OCI-LY7 (cell line): ENCODE measurements around the gene MIDN. TPM values are rescaled to one million over a fixed set of nuclear protein-coding genes. Genes with fewer than 3 reads are reported as not detected.

Source experiments
- BruUV-seq: library from RNA; stranded (reverse); fragments of 400-500 nt; replicated peaks from 2 replicates; lab custom pipeline; 2021; lab: Mats Ljungman, UMichigan
- CTCF ChIA-PET: fragments of 300-600 bp; sonication (Branson Sonifier 250); formaldehyde crosslinking; loops from one replicate; lab custom pipeline; 2022; ENCODE audit warnings: antibody characterized with exemption; ENCODE audit not compliant: unreplicated experiment; lab: Charles Lee
- POLR2A ChIA-PET: fragments of 300-600 bp; sonication (Branson Sonifier 250); formaldehyde crosslinking; loops from one replicate; lab custom pipeline; 2022; ENCODE audit warnings: antibody characterized with exemption; lab: Charles Lee
- DNase-seq: peaks from one replicate; pipeline ENCODE4 v3.0.0-alpha.2; 2015; ENCODE audit warnings: low spot score
- H2AFZ ChIP-seq: fragments of 200-600 bp; sonication (generic), shearing (Covaris generic); 2 replicates; pipeline ENCODE4 v1.6.1; 2014; ENCODE audit warnings: mild to moderate bottlenecking, antibody characterized with exemption, low read length, moderate library complexity
- H3K27ac ChIP-seq: fragments of 200-600 bp; sonication (generic); 2 replicates; pipeline ENCODE4 v1.5.1; 2014; ENCODE audit warnings: mixed run types, low read depth, mild to moderate bottlenecking, moderate library complexity, low read length, inconsistent platforms; ENCODE audit not compliant: poor library complexity, severe bottlenecking
- H3K36me3 ChIP-seq: fragments of 200-600 bp; sonication (generic); 2 replicates; pipeline ENCODE4 v1.6.1; 2014; ENCODE audit warnings: mild to moderate bottlenecking, antibody characterized with exemption, low read length, moderate library complexity, mixed read lengths; ENCODE audit not compliant: insufficient read depth
- H3K4me1 ChIP-seq: fragments of 200-600 bp; sonication (generic); 2 replicates; pipeline ENCODE4 v1.5.1; 2014; ENCODE audit warnings: mild to moderate bottlenecking, low read length; ENCODE audit not compliant: insufficient read depth, poor library complexity, severe bottlenecking
- H3K4me2 ChIP-seq: fragments of 200-600 bp; sonication (generic); 2 replicates; pipeline ENCODE4 v1.6.1; 2014; ENCODE audit warnings: mild to moderate bottlenecking, low read length
- H3K4me3 ChIP-seq: fragments of 200-600 bp; sonication (generic); 2 replicates; pipeline ENCODE4 v1.5.1; 2014; ENCODE audit warnings: mild to moderate bottlenecking, low read depth, low read length; ENCODE audit not compliant: poor library complexity, severe bottlenecking
- H3K79me2 ChIP-seq: fragments of 200-600 bp; sonication (generic); 2 replicates; pipeline ENCODE4 v1.6.1; 2016; ENCODE audit warnings: low read depth, mild to moderate bottlenecking, low read length, moderate library complexity, mixed read lengths; ENCODE audit not compliant: insufficient read depth
- H3K9me2 ChIP-seq: fragments of 200-600 bp; sonication (generic); 2 replicates; pipeline ENCODE4 v1.6.1; 2016; ENCODE audit warnings: mild to moderate bottlenecking, low read length, mixed read lengths; ENCODE audit not compliant: insufficient read depth
- H3K9me3 ChIP-seq: fragments of 200-600 bp; sonication (generic); 2 replicates; pipeline ENCODE4 v1.6.1; 2014; ENCODE audit warnings: mild to moderate bottlenecking, mixed run types, low read length, mixed read lengths
- H4K20me1 ChIP-seq: fragments of 200-600 bp; sonication (generic); 2 replicates; pipeline ENCODE4 v1.6.1; 2014; ENCODE audit warnings: mild to moderate bottlenecking, antibody characterized with exemption, low read length, moderate library complexity, mixed read lengths; ENCODE audit not compliant: insufficient read depth
- CTCF ChIP-seq: fragments of 200-600 bp; sonication (generic); conservative IDR thresholded peaks from 2 replicates; pipeline ENCODE4 v1.5.1; 2014; ENCODE audit warnings: mild to moderate bottlenecking, antibody characterized with exemption, low read length, moderate library complexity, mixed read lengths
- EZH2phosphoT487 ChIP-seq: fragments of 200-600 bp; sonication (generic); IDR thresholded peaks from 2 replicates; pipeline ENCODE4 v1.6.1; 2018; ENCODE audit warnings: low read depth, borderline replicate concordance, mild to moderate bottlenecking, mixed run types, antibody characterized with exemption, low read length, moderate library complexity, mixed read lengths
- intact Hi-C: fragments of 100-400 bp; cut with micrococcal nuclease; formaldehyde crosslinking; loops from one replicate; pipeline ENCODE4 v1.10.0; 2022; ENCODE audit not compliant: unreplicated experiment
- total RNA-seq, 2 experiments: library from RNA; depleted of rRNA in 1 of 2; stranded (reverse); fragments of >200 nt in 1 of 2; shearing (Covaris generic) in 1 of 2; gene quantifications; 2 replicates each; pipeline ENCODE4 v1.2.3, GENCODE V29; 2014 to 2022

MIDN gene
- total RNA-seq, 2 experiments from 2014 or later: 20.3 to 70.9 TPM

GRCh38 chr19:1224047-1224825, 24.1 kb upstream of the MIDN start:
- no peaks in the 10 kb centered on the region for H3K9me3 ChIP-seq
- intact Hi-C loops: no loop called here
- POLR2A ChIA-PET: no interaction called here
- TF ChIP-seq CTCF: no peak
- TF ChIP-seq EZH2phosphoT487: no peak
- H3K27ac ChIP-seq: no peak overlapping the region
- CTCF ChIA-PET: no interaction called here
- H2AFZ ChIP-seq: no peak overlapping the region
- no peaks in the 10 kb centered on the region for H3K9me2 ChIP-seq
- no TSS peak for BruUV-seq
- H3K79me2 ChIP-seq: no peaks in the 10 kb centered on the region
- no peak overlapping the region for H3K4me3 ChIP-seq
- no peaks in the 10 kb centered on the region for H4K20me1 ChIP-seq
- no peak for DNase-seq
- H3K4me2 ChIP-seq: no peak overlapping the region
- no peaks in the 10 kb centered on the region for H3K4me1 ChIP-seq
- H3K36me3 ChIP-seq: peaks cover 59% of the 10 kb centered on the region

- H2AFZ ChIP-seq: no peak overlapping the region
- no TSS peak for BruUV-seq
These were observed 23.5 kb upstream of the MIDN start for GRCh38 chr19:1224847-1225246.

More at GRCh38 chr19:1224847-1225246, 23.5 kb upstream of the MIDN start:
- ChIA-PET POLR2A (no interaction called here), CTCF (no interaction called here)
- intact Hi-C loops: no loop called here
- DNase-seq: no peak
- no peak overlapping the region for H3K4me3 ChIP-seq
- H3K27ac ChIP-seq: no peak overlapping the region
- H3K9me2 ChIP-seq: no peaks in the 10 kb centered on the region
- no peaks in the 10 kb centered on the region for H3K9me3 ChIP-seq
- peaks cover 59% of the 10 kb centered on the region for H3K36me3 ChIP-seq
- H4K20me1 ChIP-seq: no peaks in the 10 kb centered on the region
- TF ChIP-seq CTCF (no peak), EZH2phosphoT487 (no peak)
- no peaks in the 10 kb centered on the region for H3K79me2 ChIP-seq
- H3K4me1 ChIP-seq: no peaks in the 10 kb centered on the region
- H3K4me2 ChIP-seq: no peak overlapping the region
